H9 (cell line): ENCODE measurements around the gene GPHN. TPM values are rescaled to one million over a fixed set of nuclear protein-coding genes. Genes with fewer than 3 reads are reported as not detected.

ENCODE experiments used
- DNase-seq: peaks from one replicate; pipeline ENCODE4 v3.0.0-alpha.2; 2017
- H2AFZ ChIP-seq: one replicate; pipeline ENCODE4 v1.6.1; 2013; ENCODE audit warnings: mild to moderate bottlenecking, low read length, control low read depth, moderate library complexity
- H2AK5ac ChIP-seq: 2 replicates; pipeline ENCODE4 v1.6.1; 2013; ENCODE audit warnings: low read length, control low read depth, mixed read lengths; ENCODE audit not compliant: insufficient read length
- H2BK120ac ChIP-seq: one replicate; pipeline ENCODE4 v1.6.1; 2013; ENCODE audit warnings: low read depth, mild to moderate bottlenecking, low read length, control low read depth, inconsistent platforms; ENCODE audit not compliant: poor library complexity, severe bottlenecking
- H2BK12ac ChIP-seq: 2 replicates; pipeline ENCODE4 v1.6.1; 2013; ENCODE audit warnings: low read length, control low read depth, mixed read lengths, low read depth; ENCODE audit not compliant: insufficient read length
- H2BK15ac ChIP-seq: 2 replicates; pipeline ENCODE4 v1.6.1; 2013; ENCODE audit warnings: low read depth, low read length, control low read depth
- H2BK20ac ChIP-seq: one replicate; pipeline ENCODE4 v1.6.1; 2013; ENCODE audit warnings: low read depth, mild to moderate bottlenecking, low read length, control low read depth, inconsistent platforms; ENCODE audit not compliant: poor library complexity, severe bottlenecking
- H2BK5ac ChIP-seq: 2 replicates; pipeline ENCODE4 v1.6.1; 2013; ENCODE audit warnings: low read length, control low read depth, mixed read lengths; ENCODE audit not compliant: insufficient read length
- H3K14ac ChIP-seq: 2 replicates; pipeline ENCODE4 v1.6.1; 2013; ENCODE audit warnings: low read length, control low read depth; ENCODE audit not compliant: insufficient read depth
- H3K18ac ChIP-seq: 2 replicates; pipeline ENCODE4 v1.6.1; 2013; ENCODE audit warnings: low read depth, mild to moderate bottlenecking, mixed read lengths, low read length, control low read depth; ENCODE audit not compliant: insufficient read length
- H3K23ac ChIP-seq: 2 replicates; pipeline ENCODE4 v1.6.1; 2013; ENCODE audit warnings: low read length, control low read depth, mixed read lengths, low read depth; ENCODE audit not compliant: insufficient read length
- H3K23me2 ChIP-seq: 2 replicates; pipeline ENCODE4 v1.6.1; 2013; ENCODE audit warnings: low read depth, mild to moderate bottlenecking, mixed read lengths, low read length, control low read depth; ENCODE audit not compliant: insufficient read length, poor library complexity, severe bottlenecking
- H3K27ac ChIP-seq: 2 replicates; pipeline ENCODE4 v1.5.1; 2013; ENCODE audit warnings: low read length, control low read depth, mixed read lengths, low read depth; ENCODE audit not compliant: insufficient read length
- H3K27me3 ChIP-seq: 2 replicates; pipeline ENCODE4 v1.6.1; 2013; ENCODE audit warnings: low read length, control low read depth, inconsistent platforms; ENCODE audit not compliant: insufficient read depth
- H3K4ac ChIP-seq: 2 replicates; pipeline ENCODE4 v1.6.1; 2013; ENCODE audit warnings: low read depth, mild to moderate bottlenecking, control low read depth, inconsistent platforms, low read length, moderate library complexity
- H3K4me1 ChIP-seq: 2 replicates; pipeline ENCODE4 v1.6.1; 2013; ENCODE audit warnings: low read length, control low read depth, inconsistent platforms; ENCODE audit not compliant: insufficient read depth
- H3K4me2 ChIP-seq: 2 replicates; pipeline ENCODE4 v1.6.1; 2013; ENCODE audit warnings: low read length, control low read depth, mixed read lengths; ENCODE audit not compliant: insufficient read length, insufficient read depth
- H3K56ac ChIP-seq: 2 replicates; pipeline ENCODE4 v1.6.1; 2013; ENCODE audit warnings: low read depth, mild to moderate bottlenecking, mixed read lengths, low read length, control low read depth; ENCODE audit not compliant: insufficient read length
- H3K79me1 ChIP-seq: 2 replicates; pipeline ENCODE4 v1.6.1; 2013; ENCODE audit warnings: low read depth, mild to moderate bottlenecking, moderate library complexity, low read length, control low read depth, inconsistent platforms; ENCODE audit not compliant: insufficient read depth, poor library complexity, severe bottlenecking
- H3K79me2 ChIP-seq: 2 replicates; pipeline ENCODE4 v1.6.1; 2013; ENCODE audit warnings: low read length, control low read depth, inconsistent platforms; ENCODE audit not compliant: insufficient read depth
- H3K9ac ChIP-seq: 2 replicates; pipeline ENCODE4 v1.6.1; 2013; ENCODE audit warnings: low read length, control low read depth, mixed read lengths; ENCODE audit not compliant: insufficient read length; ENCODE audit errors: extremely low read depth
- H3K9me3 ChIP-seq: one replicate; pipeline ENCODE4 v1.6.1; 2013; ENCODE audit warnings: low read depth, low read length, inconsistent platforms; ENCODE audit not compliant: control insufficient read depth
- H3T11ph ChIP-seq: one replicate; pipeline ENCODE4 v1.6.1; 2013; ENCODE audit warnings: mild to moderate bottlenecking, low read length, control low read depth, inconsistent platforms
- H4K20me1 ChIP-seq: one replicate; pipeline ENCODE4 v1.6.1; 2013; ENCODE audit not compliant: control insufficient read depth, insufficient read length, insufficient read depth
- H4K5ac ChIP-seq: 2 replicates; pipeline ENCODE4 v1.6.1; 2013; ENCODE audit warnings: low read depth, mild to moderate bottlenecking, mixed read lengths, low read length, control low read depth; ENCODE audit not compliant: insufficient read length
- H4K8ac ChIP-seq: replicated peaks from 2 replicates; pipeline ENCODE4 v1.6.1; 2013; ENCODE audit warnings: low read length, control low read depth, mixed read lengths, low read depth; ENCODE audit not compliant: insufficient read length
- H4K91ac ChIP-seq: 2 replicates; pipeline ENCODE4 v1.6.1; 2013; ENCODE audit warnings: low read depth, mild to moderate bottlenecking, moderate library complexity, mixed read lengths, low read length, control low read depth; ENCODE audit not compliant: insufficient read length
- H3K27ac Mint-ChIP-seq, 3 experiments: 2 replicates in 2 of 3; 3 replicates in 1 of 3; pipeline ENCODE4 v1.8.0; 2020 to 2021; ENCODE audit warnings: mixed read lengths in 3 of 3, mild to moderate bottlenecking in 1 of 3, moderate library complexity in 1 of 3
- H3K27me3 Mint-ChIP-seq: 2 replicates; pipeline ENCODE4 v1.8.0; 2021; ENCODE audit warnings: low read depth, mild to moderate bottlenecking, moderate library complexity, mixed read lengths
- H3K36me3 Mint-ChIP-seq, 3 experiments: 2 replicates in 2 of 3; 3 replicates in 1 of 3; pipeline ENCODE4 v1.8.0; 2020 to 2021; ENCODE audit warnings: low read depth in 3 of 3, mixed read lengths in 3 of 3; ENCODE audit not compliant: insufficient read depth in 1 of 3
- H3K4me1 Mint-ChIP-seq, 2 experiments: 2 replicates each; pipeline ENCODE4 v1.8.0; 2020; ENCODE audit warnings: mixed read lengths in 2 of 2
- H3K4me3 Mint-ChIP-seq, 2 experiments: 2 replicates in 1 of 2; 3 replicates in 1 of 2; pipeline ENCODE4 v1.8.0; 2020 to 2021; ENCODE audit warnings: mild to moderate bottlenecking in 2 of 2, mixed read lengths in 2 of 2, moderate library complexity in 1 of 2
- H3K9me3 Mint-ChIP-seq, 2 experiments: 2 replicates in 1 of 2; 3 replicates in 1 of 2; pipeline ENCODE4 v1.8.0; 2020; ENCODE audit warnings: mild to moderate bottlenecking in 2 of 2, mixed read lengths in 2 of 2, moderate library complexity in 1 of 2
- CTCF ChIP-seq: fragments of 200-600 bp; sonication (generic); conservative IDR thresholded peaks from 3 replicates; pipeline ENCODE4 v1.8.0; 2021; ENCODE audit warnings: antibody characterized with exemption, mild to moderate bottlenecking
- WGBS: extraction: QIAGEN DNeasy Blood & Tissue Kit; methylation state at CpG from one replicate; pipeline ENCODE4 v1.1.7; 2013; ENCODE audit warnings: missing lambda C conversion rate, low lambda C conversion rate, mixed read lengths; ENCODE audit not compliant: insufficient read length; ENCODE audit errors: extremely low coverage; 5-methylcytosine and 5-hydroxymethylcytosine counted together
- total RNA-seq: library from RNA; stranded (reverse); gene quantifications from 2 replicates; pipeline ENCODE4 v1.2.1, GENCODE V29; 2021

GPHN gene
- total RNA-seq, 1 experiment from 2014 or later, result 16.1 TPM

- Histone ChIP-seq H3K14ac (no peak overlapping the region), H2AFZ (no peak overlapping the region), H3K4me2 (no peak overlapping the region), H3K9ac (no peak overlapping the region), H3K27ac (no peak overlapping the region), H3K9me3 (no peaks in the 10 kb centered on the region), H2BK15ac (no peak overlapping the region), H3K23ac (no peak overlapping the region), H4K8ac (no peak overlapping the region), H4K20me1 (no peaks in the 10 kb centered on the region), H3K56ac (no peak overlapping the region), H2BK20ac (no peak overlapping the region), H3K18ac (no peak overlapping the region), H3K79me2 (no peaks in the 10 kb centered on the region), H3T11ph (no peak overlapping the region), H2BK5ac (no peak overlapping the region), H3K79me1 (no peaks in the 10 kb centered on the region), H2BK12ac (no peak overlapping the region), H3K23me2 (no peaks in the 10 kb centered on the region), H4K5ac (no peak overlapping the region), H3K4ac (no peak overlapping the region), H3K4me1 (no peaks in the 10 kb centered on the region), H4K91ac (no peak overlapping the region), H2AK5ac (no peak overlapping the region), H2BK120ac (no peak overlapping the region), H3K27me3 (no peaks in the 10 kb centered on the region)
- no peaks in the 10 kb centered on the region for H3K9me3 Mint-ChIP-seq
- WGBS, result no CpG with 5 or more reads among the region's 1 CpG
- DNase-seq, result no peak
- H3K4me3 Mint-ChIP-seq, result no peak overlapping the region
- no peak for TF ChIP-seq CTCF
- H3K36me3 Mint-ChIP-seq, result no peaks in the 10 kb centered on the region
- H3K27me3 Mint-ChIP-seq, result no peaks in the 10 kb centered on the region
- H3K4me1 Mint-ChIP-seq, result no peaks in the 10 kb centered on the region
- H3K27ac Mint-ChIP-seq, result no peak overlapping the region
Observed at GRCh38 chr14:67010602-67011001, 502.7 kb downstream of the GPHN start.
